Type B pancreatic cell (in vitro differentiated cells): ENCODE measurements around the gene RASAL2. TPM values are rescaled to one million over a fixed set of nuclear protein-coding genes. Genes with fewer than 3 reads are reported as not detected.
"Not testable (repeated sequence)": the region's sequence is repeated elsewhere in the genome, so short reads cannot be mapped to it uniquely, and the experiment has no call there.

Experiments
- DNase-seq: peaks from one replicate; pipeline ENCODE4 v3.0.0; 2021; ENCODE audit warnings: mixed read lengths; ENCODE audit not compliant: unreplicated experiment; ENCODE audit errors: extremely low spot score
- H3K27ac Mint-ChIP-seq: 2 replicates; pipeline ENCODE4 v1.8.0; 2021; ENCODE audit warnings: mild to moderate bottlenecking, mixed read lengths
- H3K27me3 Mint-ChIP-seq: 2 replicates; pipeline ENCODE4 v1.8.0; 2021; ENCODE audit warnings: mixed read lengths
- H3K36me3 Mint-ChIP-seq: 2 replicates; pipeline ENCODE4 v1.8.0; 2021; ENCODE audit warnings: mixed read lengths
- H3K4me1 Mint-ChIP-seq: one replicate; pipeline ENCODE4 v1.8.0; 2021; ENCODE audit warnings: mixed read lengths; ENCODE audit not compliant: unreplicated experiment
- H3K4me3 Mint-ChIP-seq: 2 replicates; pipeline ENCODE4 v1.8.0; 2021; ENCODE audit warnings: mild to moderate bottlenecking, mixed read lengths
- H3K9me3 Mint-ChIP-seq: 2 replicates; pipeline ENCODE4 v1.8.0; 2021; ENCODE audit warnings: mixed read lengths
- total RNA-seq: library from RNA; stranded (reverse); gene quantifications from 2 replicates; pipeline ENCODE4 v1.2.1, GENCODE V29; 2021; ENCODE audit warnings: low replicate concordance
- TF ChIP-seq, protein P1 (sequence below): fragments of 200-600 bp; sonication (generic); conservative IDR thresholded peaks from 2 replicates; pipeline ENCODE4 v1.5.0; 2021; ENCODE audit warnings: antibody characterized with exemption, mild to moderate bottlenecking

RASAL2 gene
- total RNA-seq, 1 donor from 2014 or later = 21.8 TPM

DNA sequence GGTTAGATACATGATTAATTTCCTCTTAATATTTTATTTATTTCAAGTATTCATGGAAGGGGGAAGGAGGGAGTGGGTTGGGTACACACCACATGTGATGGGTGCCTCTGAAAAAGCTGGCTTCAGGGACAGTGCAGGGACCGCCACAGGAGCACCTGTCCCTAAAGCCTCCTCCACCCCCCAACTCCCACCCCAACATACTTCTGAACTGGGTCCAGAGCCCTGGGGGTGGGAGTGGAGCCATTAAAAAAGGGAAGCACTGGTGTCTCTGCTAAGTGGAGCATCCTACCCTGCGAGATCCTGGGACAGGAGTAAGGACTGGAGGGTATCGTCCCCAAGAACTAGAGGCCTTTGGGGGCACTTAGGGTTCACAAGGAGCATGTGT is 408.4 kb downstream of the RASAL2 start:
- peaks cover 10% of the 10 kb centered on the region for H3K4me1 Mint-ChIP-seq
- TF ChIP-seq, protein P1, sequence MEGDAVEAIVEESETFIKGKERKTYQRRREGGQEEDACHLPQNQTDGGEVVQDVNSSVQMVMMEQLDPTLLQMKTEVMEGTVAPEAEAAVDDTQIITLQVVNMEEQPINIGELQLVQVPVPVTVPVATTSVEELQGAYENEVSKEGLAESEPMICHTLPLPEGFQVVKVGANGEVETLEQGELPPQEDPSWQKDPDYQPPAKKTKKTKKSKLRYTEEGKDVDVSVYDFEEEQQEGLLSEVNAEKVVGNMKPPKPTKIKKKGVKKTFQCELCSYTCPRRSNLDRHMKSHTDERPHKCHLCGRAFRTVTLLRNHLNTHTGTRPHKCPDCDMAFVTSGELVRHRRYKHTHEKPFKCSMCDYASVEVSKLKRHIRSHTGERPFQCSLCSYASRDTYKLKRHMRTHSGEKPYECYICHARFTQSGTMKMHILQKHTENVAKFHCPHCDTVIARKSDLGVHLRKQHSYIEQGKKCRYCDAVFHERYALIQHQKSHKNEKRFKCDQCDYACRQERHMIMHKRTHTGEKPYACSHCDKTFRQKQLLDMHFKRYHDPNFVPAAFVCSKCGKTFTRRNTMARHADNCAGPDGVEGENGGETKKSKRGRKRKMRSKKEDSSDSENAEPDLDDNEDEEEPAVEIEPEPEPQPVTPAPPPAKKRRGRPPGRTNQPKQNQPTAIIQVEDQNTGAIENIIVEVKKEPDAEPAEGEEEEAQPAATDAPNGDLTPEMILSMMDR = no peak
- H3K36me3 Mint-ChIP-seq = no peaks in the 10 kb centered on the region
- H3K27ac Mint-ChIP-seq = no peak overlapping the region
- H3K9me3 Mint-ChIP-seq = no peaks in the 10 kb centered on the region
- DNase-seq = no peak
- H3K4me3 Mint-ChIP-seq = no peak overlapping the region
- H3K27me3 Mint-ChIP-seq = no peaks in the 10 kb centered on the region

DNA sequence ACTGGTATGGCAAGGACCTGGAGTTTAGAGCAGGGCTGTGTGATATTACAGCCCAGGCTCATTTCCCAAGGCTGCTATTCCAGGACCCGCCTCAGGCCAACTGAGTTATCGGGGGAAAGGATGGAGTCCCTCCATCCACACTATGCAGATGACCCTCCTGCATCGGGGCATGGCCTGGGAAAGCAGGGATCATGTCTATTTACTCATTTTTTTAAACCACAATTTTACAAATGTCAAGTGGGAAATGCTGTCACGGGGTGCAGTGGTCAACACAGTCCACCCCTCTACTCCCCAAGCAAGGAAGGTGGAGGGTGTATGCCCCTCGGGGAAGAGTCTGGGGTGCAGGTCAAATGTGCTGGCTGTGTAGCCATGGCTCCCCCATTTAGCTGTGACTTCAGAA is 409.0 kb downstream of the RASAL2 start:
- Mint-ChIP-seq H3K27me3 (no peaks in the 10 kb centered on the region), H3K36me3 (no peaks in the 10 kb centered on the region), H3K4me1 (peaks cover 5% of the 10 kb centered on the region), H3K27ac (no peak overlapping the region), H3K9me3 (no peaks in the 10 kb centered on the region), H3K4me3 (no peak overlapping the region)
- TF ChIP-seq, protein P1 = no peak
- no peak for DNase-seq

DNA sequence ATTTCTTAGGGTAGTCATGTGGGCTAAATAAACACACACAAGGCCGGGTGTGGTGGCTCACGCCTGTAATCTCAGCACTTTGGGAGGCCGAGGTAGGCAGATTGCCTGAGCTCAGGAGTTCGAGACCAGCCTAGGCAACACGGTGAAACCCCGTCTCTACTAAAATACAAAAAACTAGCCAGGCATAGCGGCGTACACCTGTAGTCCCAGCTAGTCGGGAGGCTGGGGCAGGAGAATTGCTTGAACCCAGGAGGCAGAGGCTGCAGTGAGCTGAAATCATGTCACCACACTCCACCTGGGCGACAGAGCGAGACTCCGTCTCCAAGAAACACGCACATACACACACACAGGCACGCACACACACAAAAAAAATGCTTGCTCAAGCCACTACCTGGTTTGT is 409.4 kb downstream of the RASAL2 start:
- not testable (repeated sequence) for DNase-seq, H3K9me3 Mint-ChIP-seq

DNA sequence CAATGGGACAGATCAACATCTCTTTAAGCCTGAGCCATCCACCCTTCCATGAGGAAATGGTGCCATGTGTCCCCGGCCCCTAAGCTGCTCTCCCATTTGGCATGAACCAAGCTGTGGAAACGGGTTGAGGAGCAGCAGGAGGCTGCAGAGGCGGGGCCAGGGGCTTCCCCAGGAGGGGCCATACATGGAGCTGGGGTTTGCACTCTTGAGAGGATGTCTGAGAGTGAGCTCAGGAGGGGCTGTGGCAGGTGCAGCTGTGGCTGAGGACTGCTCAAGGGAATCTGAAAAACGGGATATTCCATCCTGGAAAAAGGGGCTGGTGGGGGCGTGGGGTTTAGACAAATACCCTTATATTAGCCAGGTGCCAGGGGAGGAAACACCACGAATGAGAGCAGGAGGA is 409.9 kb downstream of the RASAL2 start:
- Mint-ChIP-seq H3K27me3 (no peaks in the 10 kb centered on the region), H3K27ac (no peak overlapping the region), H3K9me3 (no peaks in the 10 kb centered on the region), H3K4me3 (no peak overlapping the region), H3K36me3 (no peaks in the 10 kb centered on the region), H3K4me1 (peaks cover 4% of the 10 kb centered on the region)
- DNase-seq = no peak
- TF ChIP-seq, protein P1 = no peak

More for the DNA sequence above, 409.4 kb downstream of the RASAL2 start:
- H3K27me3 Mint-ChIP-seq, H3K4me1 Mint-ChIP-seq, H3K36me3 Mint-ChIP-seq, H3K27ac Mint-ChIP-seq, H3K4me3 Mint-ChIP-seq: not testable (repeated sequence)

DNA sequence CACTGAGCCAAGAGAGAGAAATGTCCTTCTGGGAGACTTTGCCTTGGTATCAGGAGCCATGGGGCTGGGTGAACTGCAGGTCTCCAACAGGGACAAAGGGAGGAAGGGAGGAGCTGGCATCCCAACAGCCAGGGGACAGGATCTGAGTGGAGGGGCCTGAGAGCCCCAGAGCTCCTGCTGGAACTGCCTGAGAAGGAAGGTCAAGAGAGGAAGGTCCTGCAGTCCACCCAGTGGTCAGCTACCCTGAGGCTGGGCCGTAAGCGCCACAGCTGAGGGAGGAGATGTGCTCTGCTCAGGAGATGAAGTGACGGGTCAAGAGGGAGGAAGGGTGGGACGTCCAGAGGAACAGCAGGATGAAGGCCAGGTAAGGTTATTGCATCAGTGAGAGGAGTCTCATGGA is 410.4 kb downstream of the RASAL2 start:
- no peaks in the 10 kb centered on the region for H3K9me3 Mint-ChIP-seq
- no peak for DNase-seq
- peaks cover 4% of the 10 kb centered on the region for H3K4me1 Mint-ChIP-seq
- H3K27ac Mint-ChIP-seq = no peak overlapping the region
- no peaks in the 10 kb centered on the region for H3K36me3 Mint-ChIP-seq
- H3K4me3 Mint-ChIP-seq = no peak overlapping the region
- TF ChIP-seq, protein P1 = no peak
- no peaks in the 10 kb centered on the region for H3K27me3 Mint-ChIP-seq

DNA sequence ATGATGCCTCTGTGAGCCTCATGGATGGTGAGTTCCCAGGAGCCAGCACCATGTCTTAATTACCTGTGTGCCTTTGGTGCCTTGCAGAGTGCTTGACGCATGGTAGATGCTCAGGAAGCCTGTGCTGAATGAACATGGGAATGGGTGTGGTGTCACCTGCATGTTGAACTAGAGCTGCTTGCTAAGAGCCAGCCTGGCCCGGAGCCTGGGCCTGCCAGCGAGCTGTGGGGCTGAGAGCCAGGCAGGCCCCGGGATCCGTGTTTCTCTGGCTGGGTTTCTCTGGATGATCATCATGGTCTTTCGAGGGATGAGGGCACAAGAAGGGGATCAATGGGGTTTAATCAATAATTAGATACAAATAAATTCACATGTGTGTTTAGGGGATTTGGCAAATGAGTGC is 412.3 kb downstream of the RASAL2 start:
- Mint-ChIP-seq H3K27ac (no peak overlapping the region), H3K4me3 (no peak overlapping the region), H3K9me3 (no peaks in the 10 kb centered on the region), H3K4me1 (peaks cover 4% of the 10 kb centered on the region), H3K27me3 (no peaks in the 10 kb centered on the region), H3K36me3 (no peaks in the 10 kb centered on the region)
- TF ChIP-seq, protein P1 = no peak
- no peak for DNase-seq
